AG04449 (cell line): ENCODE data around the gene PBXIP1.

ENCODE experiments used
- CTCF ChIA-PET: fragments of 350-600 bp; formaldehyde crosslinking; extraction: SDS; loops from one replicate; lab custom pipeline; 2021; ENCODE audit warnings: antibody characterized with exemption; lab: Yijun Ruan, JAX
- POLR2A ChIA-PET: fragments of 400-600, 350-600 bp; formaldehyde crosslinking; extraction: SDS; loops from one replicate; lab custom pipeline; 2020; ENCODE audit warnings: antibody characterized with exemption, inconsistent platforms; lab: Yijun Ruan, JAX
- DNase-seq: peaks from one replicate; pipeline ENCODE4 v3.0.0-alpha.2; 2010; ENCODE audit warnings: low read depth, low spot score
- H3K4me3 ChIP-seq: 2 replicates; pipeline ENCODE4 v1.5.1; 2011; ENCODE audit warnings: low read depth, mild to moderate bottlenecking, control low read depth, low read length
- CTCF ChIP-seq: IDR thresholded peaks from one replicate; pipeline ENCODE4 v1.5.1; 2011; ENCODE audit warnings: mild to moderate bottlenecking, moderate library complexity, low read length, control low read depth, inconsistent platforms; ENCODE audit not compliant: insufficient read depth; ENCODE audit errors: missing control alignments

The PBXIP1 gene

GRCh38 chr1:154938604-154939399 lies 17.1 kb downstream of the PBXIP1 start:
- no peak for TF ChIP-seq CTCF
- ChIA-PET POLR2A (no interaction called here), CTCF (interaction anchor here (0.7 to 2.9 kb wide), 14 partner anchors 12 to 470 kb away, joined by 3 to 18 read pairs (median 5); partner anchors contain the start of genes ADAM15, PBXIP1 and PYGO2)
- DNase-seq: no peak
- no peak overlapping the region for H3K4me3 ChIP-seq

GRCh38 chr1:154937988-154938386 lies 17.9 kb downstream of the PBXIP1 start:
- H3K4me3 ChIP-seq: peak overlapping the region; percentile 95
- ChIA-PET POLR2A (interaction anchor here (0.7 to 2.0 kb wide), 2 partner anchors 18 to 136 kb away, joined by 3 to 8 read pairs; partner anchors contain the start of gene PBXIP1), CTCF (interaction anchor here (0.7 to 2.9 kb wide), 15 partner anchors 12 to 614 kb away, joined by 3 to 15 read pairs (median 5); partner anchors contain the start of genes ADAM15, PYGO2 and SHC1)
- DNase-seq: no peak
- no peak for TF ChIP-seq CTCF

GRCh38 chr1:154937085-154937987 lies 18.6 kb downstream of the PBXIP1 start:
- ChIA-PET POLR2A (interaction anchor here (0.7 to 2.0 kb wide), 7 partner anchors 14 to 310 kb away, joined by 3 to 8 read pairs (median 3); partner anchors contain the start of gene PBXIP1), CTCF (interaction anchor here (0.7 to 2.9 kb wide), 27 partner anchors 10 to 614 kb away, joined by 3 to 15 read pairs (median 5); partner anchors contain the start of genes ADAM15, PBXIP1, PYGO2 and SHC1)
- peak; percentile 77 for DNase-seq
- H3K4me3 ChIP-seq: peak overlapping the region; percentile 95
- TF ChIP-seq CTCF: peak; percentile 13

- DNase-seq: peak; percentile 76
- POLR2A ChIA-PET: interaction anchor here (0.9 to 2.0 kb wide), 8 partner anchors 9 to 309 kb away, joined by 3 to 8 read pairs (median 3); partner anchors contain the start of gene PBXIP1
Measured at GRCh38 chr1:154936555-154937084, 19.3 kb downstream of the PBXIP1 start, which contains the start of gene PMVK. Gene PMVK, minus strand, starts transcription at chr1:154936719. Its CDS starts 34 bp downstream, at chr1:154936685.

More at GRCh38 chr1:154936555-154937084, 19.3 kb downstream of the PBXIP1 start, which contains the start of gene PMVK:
- peak within 1 kb of the TSS; percentile 95 for H3K4me3 ChIP-seq
- CTCF ChIA-PET: interaction anchor here (0.6 to 2.9 kb wide), 21 partner anchors 8 to 457 kb away, joined by 3 to 15 read pairs (median 6); partner anchors contain the start of gene PBXIP1
- TF ChIP-seq CTCF: peak; percentile 46
